Mononuclear cell (primary cell): ENCODE measurements around the gene KIR2DL1. TPM values are rescaled to one million over a fixed set of nuclear protein-coding genes. Genes with fewer than 3 reads are reported as not detected.
"Not testable (repeated sequence)": the region's sequence is repeated elsewhere in the genome, so short reads cannot be mapped to it uniquely, and the experiment has no call there.

Experiments
- H3K27me3 ChIP-seq: 2 replicates; pipeline ENCODE4 v1.6.0; 2011; ENCODE audit warnings: low read length, control low read depth; ENCODE audit not compliant: insufficient read depth
- H3K4me1 ChIP-seq: 2 replicates; pipeline ENCODE4 v1.5.1; 2011; ENCODE audit warnings: mild to moderate bottlenecking, low read length, control low read depth; ENCODE audit not compliant: insufficient read depth
- H3K4me3 ChIP-seq: 2 replicates; pipeline ENCODE4 v1.5.1; 2011; ENCODE audit warnings: mild to moderate bottlenecking, low read length, moderate library complexity
- H3K9me3 ChIP-seq: 2 replicates; pipeline ENCODE4 v1.5.1; 2011; ENCODE audit warnings: low read depth, mild to moderate bottlenecking, control low read depth, low read length
- total RNA-seq: library from RNA; depleted of rRNA; stranded (reverse); fragments of >200 nt; gene quantifications from one replicate; pipeline ENCODE4 v1.2.3, GENCODE V29; 2012

The KIR2DL1 gene
- total RNA-seq, 1 donor = 1.2 TPM

DNA sequence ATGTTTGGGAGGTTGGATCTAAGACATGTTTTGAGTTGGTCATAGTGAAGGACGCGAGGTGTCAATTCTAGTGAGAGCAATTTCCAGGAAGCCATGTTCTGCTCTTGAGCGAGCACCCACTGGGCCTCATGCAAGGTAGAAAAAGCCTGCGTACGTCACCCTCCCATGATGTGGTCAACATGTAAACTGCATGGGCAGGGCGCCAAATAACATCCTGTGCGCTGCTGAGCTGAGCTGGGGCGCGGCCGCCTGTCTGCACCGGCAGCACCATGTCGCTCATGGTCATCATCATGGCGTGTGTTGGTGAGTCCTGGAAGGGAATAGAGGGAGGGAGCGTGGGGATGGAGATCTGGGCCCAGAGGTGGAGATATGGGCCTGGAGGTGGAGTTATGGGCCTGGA, 62.9 kb downstream of the KIR2DL1 start, which contains the start of gene KIR2DS4:
TSS of gene KIR2DS4 (plus strand) at position 181 of the 400 bp plus-strand sequence.
- not testable (repeated sequence) for H3K4me1 ChIP-seq

More for the DNA sequence above, 62.9 kb downstream of the KIR2DL1 start, which contains the start of gene KIR2DS4:
- H3K9me3 ChIP-seq, H3K4me3 ChIP-seq, H3K27me3 ChIP-seq: not testable (repeated sequence)

Other genes starting within 250 kb of the KIR2DL1 start
- gene LILRA2, start 196.0 kb upstream of the KIR2DL1 start, total RNA-seq = 41.5 TPM
- gene LILRA1, start 176.2 kb upstream of the KIR2DL1 start, total RNA-seq = 18.5 TPM
- gene LILRB1, start 139.3 kb upstream of the KIR2DL1 start, total RNA-seq = 13.6 TPM
- 16.7 TPM for gene LILRB4, start 106.8 kb upstream of the KIR2DL1 start, total RNA-seq
- gene KIR3DL3, start 45.4 kb upstream of the KIR2DL1 start, total RNA-seq = not detected
- 0.84 TPM for gene KIR2DL3, start 31.3 kb upstream of the KIR2DL1 start, total RNA-seq
- 0.31 TPM for gene KIR2DL4, start 33.8 kb downstream of the KIR2DL1 start, total RNA-seq
- gene KIR3DL1, start 46.7 kb downstream of the KIR2DL1 start, total RNA-seq = 1.6 TPM
- 0.21 TPM for gene KIR2DS4, start 62.9 kb downstream of the KIR2DL1 start, total RNA-seq
- gene KIR3DL2, start 80.7 kb downstream of the KIR2DL1 start, total RNA-seq = 0.84 TPM
- gene FCAR, start 104.4 kb downstream of the KIR2DL1 start, total RNA-seq = 91.3 TPM
- gene NCR1, start 136.4 kb downstream of the KIR2DL1 start, total RNA-seq = 10.4 TPM
- gene NLRP7, start 177.7 kb downstream of the KIR2DL1 start, total RNA-seq = 0.10 TPM
- gene NLRP2, start 196.6 kb downstream of the KIR2DL1 start, total RNA-seq = 2.4 TPM